Brain microvascular endothelial cell (primary cell): ENCODE measurements around the gene TMED8.

Experiments
- DNase-seq: peaks from one replicate; pipeline ENCODE4 v3.0.0-alpha.2; 2020
- H3K27ac ChIP-seq: fragments of 250-450 bp; sonication (Bioruptor Pico); 2 replicates; pipeline ENCODE4 v1.5.1; 2020; ENCODE audit warnings: mild to moderate bottlenecking, moderate library complexity
- H3K27me3 ChIP-seq: fragments of 250-450 bp; sonication (Bioruptor Pico); replicated peaks from 2 replicates; pipeline ENCODE4 v1.5.1; 2020; ENCODE audit warnings: mild to moderate bottlenecking
- H3K36me3 ChIP-seq: fragments of 250-450 bp; sonication (Bioruptor Pico); replicated peaks from 2 replicates; pipeline ENCODE4 v1.5.1; 2020; ENCODE audit warnings: mild to moderate bottlenecking
- H3K4me3 ChIP-seq: 2 replicates; pipeline ENCODE4 v1.5.1; 2011; ENCODE audit warnings: low read depth, mild to moderate bottlenecking, control low read depth, low read length, moderate library complexity
- CTCF ChIP-seq: IDR thresholded peaks from 2 replicates; pipeline ENCODE4 v1.5.1; 2011; ENCODE audit warnings: low read depth, mild to moderate bottlenecking, moderate library complexity, low read length, control low read depth, inconsistent platforms; ENCODE audit errors: missing control alignments
- in situ Hi-C: cut with HindIII; loops from 2 replicates; pipeline ENCODE4 v1.10.0; 2017; ENCODE audit warnings: low sequenced_read_pairs, low pct_ligation_motif_present

The TMED8 gene

DNA sequence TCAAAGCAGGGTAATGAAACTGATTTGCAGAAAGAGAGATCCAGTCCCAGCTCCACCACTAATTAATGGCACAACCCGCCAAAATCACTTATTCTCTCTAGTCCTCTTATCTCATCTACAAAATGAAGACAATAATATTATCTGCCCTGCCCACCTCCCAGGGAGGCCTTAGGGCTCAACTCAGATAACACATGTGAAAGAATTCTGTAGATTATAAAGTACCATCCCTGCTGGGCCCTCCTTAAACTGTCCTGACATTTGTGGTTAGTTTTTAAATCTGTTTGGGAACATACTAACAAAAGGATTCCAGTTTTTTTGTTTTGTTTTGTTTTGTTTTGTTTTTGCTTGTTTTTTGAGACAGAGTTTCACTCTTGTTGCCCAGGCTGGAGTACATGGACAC is 63.5 kb downstream of the TMED8 start:
- DNase-seq = no peak
- in situ Hi-C loops = no loop called here
- no peak for TF ChIP-seq CTCF
- Histone ChIP-seq H3K4me3 (no peak overlapping the region), H3K36me3 (no peaks in the 10 kb centered on the region), H3K27me3 (no peaks in the 10 kb centered on the region), H3K27ac (no peak overlapping the region)

DNA sequence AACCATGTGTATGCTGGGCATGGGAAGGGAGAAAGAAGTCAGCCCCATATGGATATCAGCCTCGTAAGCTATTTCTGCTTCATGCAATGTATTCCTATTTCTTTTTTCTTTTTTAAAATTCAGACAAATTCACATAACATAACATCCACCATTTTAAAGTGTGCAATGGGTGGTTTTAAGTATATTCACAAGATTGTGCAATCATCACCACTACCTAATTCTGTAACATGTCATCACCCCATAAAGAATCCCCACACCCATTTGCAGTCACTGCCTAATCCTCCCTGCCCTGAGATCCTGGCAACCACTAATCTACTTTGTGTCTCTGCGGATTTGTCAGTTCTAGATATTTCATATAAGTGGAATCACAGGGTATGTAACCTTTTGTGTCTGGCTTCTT is 65.7 kb downstream of the TMED8 start:
- Histone ChIP-seq H3K36me3 (no peaks in the 10 kb centered on the region), H3K27me3 (no peaks in the 10 kb centered on the region), H3K27ac (no peak overlapping the region), H3K4me3 (no peak overlapping the region)
- no peak for DNase-seq
- TF ChIP-seq CTCF = no peak
- in situ Hi-C loops = no loop called here

DNA sequence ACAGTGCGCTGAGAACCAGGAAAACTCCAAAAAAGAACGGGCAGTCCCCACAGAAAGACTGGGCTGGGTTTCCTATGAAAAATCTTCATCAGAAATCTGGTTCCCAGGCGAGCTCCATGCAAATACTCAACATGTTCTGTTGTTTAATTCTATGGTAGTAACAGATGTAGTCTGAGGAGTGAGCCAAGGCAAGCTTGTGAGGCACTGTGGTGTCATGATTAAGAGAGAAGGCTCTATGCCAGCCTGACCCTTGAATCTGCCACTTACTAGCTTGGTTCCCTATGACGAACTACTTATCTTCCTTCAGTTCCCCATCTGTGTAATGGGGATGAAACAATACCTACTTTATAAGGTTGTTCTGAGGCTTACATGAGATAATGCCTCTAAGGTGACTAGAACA is 66.9 kb downstream of the TMED8 start:
- in situ Hi-C loops = no loop called here
- no peak overlapping the region for H3K4me3 ChIP-seq
- H3K27ac ChIP-seq = no peak overlapping the region
- no peak for DNase-seq
- TF ChIP-seq CTCF = no peak
- no peaks in the 10 kb centered on the region for H3K36me3 ChIP-seq
- H3K27me3 ChIP-seq = no peaks in the 10 kb centered on the region

GRCh38 chr14:77309131-77309530 is 67.8 kb downstream of the TMED8 start:
- Histone ChIP-seq H3K36me3 (no peaks in the 10 kb centered on the region), H3K4me3 (no peak overlapping the region), H3K27me3 (no peaks in the 10 kb centered on the region), H3K27ac (no peak overlapping the region)
- TF ChIP-seq CTCF = no peak
- DNase-seq = no peak
- in situ Hi-C loops = no loop called here

GRCh38 chr14:77306851-77307496 is 69.9 kb downstream of the TMED8 start:
- H3K27ac ChIP-seq = peak overlapping the region; percentile 18
- no peak for TF ChIP-seq CTCF
- no peak for DNase-seq

DNA sequence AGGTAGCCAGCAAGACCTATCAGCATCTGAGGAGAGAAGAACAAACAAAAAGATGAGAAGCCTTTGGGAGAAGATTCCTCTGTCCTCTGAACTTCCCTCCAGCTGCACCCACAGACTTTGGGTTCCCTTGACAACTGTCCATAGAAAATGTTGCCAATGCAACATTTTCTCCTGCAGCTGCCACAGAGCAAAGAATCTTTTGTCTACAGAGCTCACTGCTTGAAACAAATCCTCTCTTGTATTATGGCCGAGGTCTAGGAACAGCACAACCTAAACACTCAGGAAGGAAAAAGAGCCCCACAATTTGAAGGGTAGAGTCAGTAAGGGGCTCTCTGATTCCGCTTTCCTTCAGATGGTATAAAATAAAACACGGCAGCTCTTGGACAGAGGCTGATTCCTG is 70.5 kb downstream of the TMED8 start:
- Histone ChIP-seq H3K27me3 (no peaks in the 10 kb centered on the region), H3K27ac (peak overlapping the region; percentile 18), H3K4me3 (no peak overlapping the region), H3K36me3 (no peaks in the 10 kb centered on the region)
- in situ Hi-C loops = no loop called here
- DNase-seq = no peak
- TF ChIP-seq CTCF = no peak

More at GRCh38 chr14:77306851-77307496, 69.9 kb downstream of the TMED8 start:
- in situ Hi-C loops = no loop called here
- no peaks in the 10 kb centered on the region for H3K36me3 ChIP-seq
- H3K4me3 ChIP-seq = no peak overlapping the region
- no peaks in the 10 kb centered on the region for H3K27me3 ChIP-seq
